ENCODE results near the gene SERINC2.

Gene SERINC2

DNA sequence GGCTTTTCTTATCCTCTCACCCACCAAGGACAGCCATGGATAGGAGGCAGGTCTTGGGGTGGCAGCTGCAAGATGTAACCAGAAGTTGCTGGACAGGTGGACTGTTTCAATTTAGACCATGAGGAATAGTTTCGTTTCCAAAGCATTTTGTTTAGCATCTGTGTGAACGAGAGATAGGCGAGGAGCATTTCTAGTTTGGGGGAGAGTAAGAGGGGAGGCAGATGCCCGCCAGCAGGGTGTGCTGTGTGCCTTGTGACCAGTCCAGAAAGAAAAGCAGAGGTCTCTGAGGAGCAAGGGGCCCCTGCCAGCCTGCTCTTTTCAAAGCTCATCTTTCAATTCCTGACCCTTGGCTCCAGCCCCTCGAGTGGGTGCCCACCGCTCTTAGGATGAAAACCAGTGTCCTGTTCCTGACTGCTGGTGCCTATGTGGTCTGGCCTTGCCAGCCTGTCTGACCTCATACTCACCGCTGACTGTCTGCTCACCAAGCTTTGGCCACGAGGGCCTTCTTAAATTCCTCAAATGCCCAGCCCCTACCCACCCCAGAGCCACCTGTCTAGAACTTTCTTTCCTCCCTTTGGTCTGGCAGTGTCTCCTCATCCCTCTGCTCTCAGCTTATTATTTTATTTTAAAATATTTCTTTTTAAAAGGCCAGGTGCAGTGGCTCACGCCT lies 8.5 kb downstream of the SERINC2 start:
- peak; percentile 65 for ATAC-seq
- no peak for TF ChIP-seq TCF4 (CRISPR knock-in tag; IDR thresholded peaks at IDR 0.05; ENCODE audit: borderline replicate concordance)
- TF ChIP-seq ZNF8 (CRISPR knock-in tag; IDR thresholded peaks at IDR 0.05) = no peak
- no peak for TF ChIP-seq TOX (CRISPR knock-in tag; IDR thresholded peaks at IDR 0.05; ENCODE audit: borderline replicate concordance)
- TF ChIP-seq, protein P1, sequence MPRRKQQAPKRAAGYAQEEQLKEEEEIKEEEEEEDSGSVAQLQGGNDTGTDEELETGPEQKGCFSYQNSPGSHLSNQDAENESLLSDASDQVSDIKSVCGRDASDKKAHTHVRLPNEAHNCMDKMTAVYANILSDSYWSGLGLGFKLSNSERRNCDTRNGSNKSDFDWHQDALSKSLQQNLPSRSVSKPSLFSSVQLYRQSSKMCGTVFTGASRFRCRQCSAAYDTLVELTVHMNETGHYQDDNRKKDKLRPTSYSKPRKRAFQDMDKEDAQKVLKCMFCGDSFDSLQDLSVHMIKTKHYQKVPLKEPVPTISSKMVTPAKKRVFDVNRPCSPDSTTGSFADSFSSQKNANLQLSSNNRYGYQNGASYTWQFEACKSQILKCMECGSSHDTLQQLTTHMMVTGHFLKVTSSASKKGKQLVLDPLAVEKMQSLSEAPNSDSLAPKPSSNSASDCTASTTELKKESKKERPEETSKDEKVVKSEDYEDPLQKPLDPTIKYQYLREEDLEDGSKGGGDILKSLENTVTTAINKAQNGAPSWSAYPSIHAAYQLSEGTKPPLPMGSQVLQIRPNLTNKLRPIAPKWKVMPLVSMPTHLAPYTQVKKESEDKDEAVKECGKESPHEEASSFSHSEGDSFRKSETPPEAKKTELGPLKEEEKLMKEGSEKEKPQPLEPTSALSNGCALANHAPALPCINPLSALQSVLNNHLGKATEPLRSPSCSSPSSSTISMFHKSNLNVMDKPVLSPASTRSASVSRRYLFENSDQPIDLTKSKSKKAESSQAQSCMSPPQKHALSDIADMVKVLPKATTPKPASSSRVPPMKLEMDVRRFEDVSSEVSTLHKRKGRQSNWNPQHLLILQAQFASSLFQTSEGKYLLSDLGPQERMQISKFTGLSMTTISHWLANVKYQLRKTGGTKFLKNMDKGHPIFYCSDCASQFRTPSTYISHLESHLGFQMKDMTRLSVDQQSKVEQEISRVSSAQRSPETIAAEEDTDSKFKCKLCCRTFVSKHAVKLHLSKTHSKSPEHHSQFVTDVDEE (CRISPR knock-in tag; IDR thresholded peaks at IDR 0.05) = no peak
- TF ChIP-seq ISL1 (CRISPR knock-in tag; IDR thresholded peaks at IDR 0.05) = no peak
- no peak for TF ChIP-seq ZFP30 (CRISPR knock-in tag; IDR thresholded peaks at IDR 0.05)

DNA sequence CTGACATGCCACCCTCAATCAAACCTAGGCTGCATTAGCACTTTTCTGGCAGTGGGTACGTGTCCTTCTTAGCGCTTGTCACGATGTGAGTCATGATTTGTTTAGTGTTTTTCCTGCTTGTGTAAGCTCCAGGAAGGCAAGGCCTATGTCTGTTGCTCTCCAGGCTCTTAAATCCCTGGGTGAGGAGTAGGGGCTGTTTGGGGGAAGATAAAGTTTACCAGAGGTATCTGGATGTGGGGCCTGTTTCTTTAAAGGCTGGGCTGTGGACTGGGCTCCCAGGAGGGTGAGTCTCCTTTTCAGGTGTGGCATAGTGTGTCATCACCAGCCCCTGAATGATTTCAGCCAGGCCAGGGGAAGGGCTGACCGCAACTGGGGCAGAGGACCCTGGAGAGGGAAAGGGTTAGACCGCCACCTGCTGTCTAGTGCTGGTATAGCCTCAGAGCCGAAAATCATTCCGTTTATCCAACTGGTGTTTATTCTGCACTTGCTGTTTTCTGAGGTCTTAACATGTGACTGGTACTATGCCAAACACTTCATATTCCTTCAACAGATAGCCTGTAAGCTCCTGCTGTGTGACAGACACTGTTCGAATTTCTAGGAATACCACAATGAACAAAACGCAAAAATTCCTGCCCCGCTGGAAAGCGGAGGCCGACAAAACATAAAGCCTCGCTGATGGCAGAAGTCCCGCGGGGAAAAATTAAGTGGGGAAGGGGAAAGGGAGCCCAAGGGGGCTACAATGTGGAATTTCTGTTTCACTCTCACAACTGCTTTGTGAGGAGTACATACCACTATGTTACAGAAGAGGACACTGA lies 9.7 kb downstream of the SERINC2 start:
- peak; percentile 89 for ATAC-seq
- TF ChIP-seq PPARA (CRISPR knock-in tag; IDR thresholded peaks at IDR 0.05; ENCODE audit: borderline replicate concordance) (no peak), RARB (CRISPR knock-in tag; IDR thresholded peaks at IDR 0.05) (no peak), TOX (CRISPR knock-in tag; IDR thresholded peaks at IDR 0.05; ENCODE audit: borderline replicate concordance) (no peak), ZFP3 (CRISPR knock-in tag; IDR thresholded peaks at IDR 0.05) (no peak), ZNF70 (CRISPR knock-in tag; IDR thresholded peaks at IDR 0.05) (no peak), BACH2 (CRISPR knock-in tag; IDR thresholded peaks at IDR 0.05; ENCODE audit: borderline replicate concordance) (no peak), OSR1 (CRISPR knock-in tag; IDR thresholded peaks at IDR 0.05) (no peak), ARNTL (CRISPR knock-in tag; IDR thresholded peaks at IDR 0.05; ENCODE audit: borderline replicate concordance, low read depth) (no peak), ISL1 (CRISPR knock-in tag; IDR thresholded peaks at IDR 0.05) (no peak), ESRRG (CRISPR knock-in tag; IDR thresholded peaks at IDR 0.05) (no peak), TCF4 (CRISPR knock-in tag; IDR thresholded peaks at IDR 0.05; ENCODE audit: borderline replicate concordance) (no peak), SNAI2 (CRISPR knock-in tag; IDR thresholded peaks at IDR 0.05) (no peak)
- TF ChIP-seq, protein P1 (CRISPR knock-in tag; IDR thresholded peaks at IDR 0.05) = no peak
- TF ChIP-seq, protein P2, sequence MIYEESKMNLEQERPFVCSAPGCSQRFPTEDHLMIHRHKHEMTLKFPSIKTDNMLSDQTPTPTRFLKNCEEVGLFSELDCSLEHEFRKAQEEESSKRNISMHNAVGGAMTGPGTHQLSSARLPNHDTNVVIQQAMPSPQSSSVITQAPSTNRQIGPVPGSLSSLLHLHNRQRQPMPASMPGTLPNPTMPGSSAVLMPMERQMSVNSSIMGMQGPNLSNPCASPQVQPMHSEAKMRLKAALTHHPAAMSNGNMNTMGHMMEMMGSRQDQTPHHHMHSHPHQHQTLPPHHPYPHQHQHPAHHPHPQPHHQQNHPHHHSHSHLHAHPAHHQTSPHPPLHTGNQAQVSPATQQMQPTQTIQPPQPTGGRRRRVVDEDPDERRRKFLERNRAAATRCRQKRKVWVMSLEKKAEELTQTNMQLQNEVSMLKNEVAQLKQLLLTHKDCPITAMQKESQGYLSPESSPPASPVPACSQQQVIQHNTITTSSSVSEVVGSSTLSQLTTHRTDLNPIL (CRISPR knock-in tag; IDR thresholded peaks at IDR 0.05; ENCODE audit: low read depth) = no peak

DNA sequence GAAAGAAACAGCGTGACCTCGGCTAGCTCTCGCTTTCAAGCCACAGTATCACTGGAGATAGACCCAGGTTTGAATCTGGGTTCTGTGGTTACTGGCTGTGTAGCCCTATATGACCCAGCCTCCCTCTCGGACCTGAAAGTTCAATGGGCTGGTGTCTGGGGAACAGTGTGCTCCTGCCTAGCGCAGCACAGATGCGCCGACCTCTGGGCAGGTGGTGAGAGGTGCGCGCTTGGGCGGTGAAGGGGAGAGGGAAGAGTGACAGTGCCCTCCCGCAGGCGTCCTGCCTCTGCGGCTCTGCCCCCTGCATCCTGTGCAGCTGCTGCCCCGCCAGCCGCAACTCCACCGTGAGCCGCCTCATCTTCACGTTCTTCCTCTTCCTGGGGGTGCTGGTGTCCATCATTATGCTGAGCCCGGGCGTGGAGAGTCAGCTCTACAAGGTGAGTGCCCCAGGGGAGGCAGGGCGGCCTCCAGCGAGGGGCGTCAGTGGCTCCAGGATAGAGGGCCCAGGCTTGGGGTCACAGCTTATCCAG lies 10.5 kb downstream of the SERINC2 start:
- ATAC-seq = no peak

More for the DNA sequence above, 10.5 kb downstream of the SERINC2 start:
- no peak for TF ChIP-seq SNAI2 (CRISPR knock-in tag; IDR thresholded peaks at IDR 0.05)
- no peak for TF ChIP-seq CSDC2 (CRISPR knock-in tag; IDR thresholded peaks at IDR 0.05)
- no peak for TF ChIP-seq BACH2 (CRISPR knock-in tag; IDR thresholded peaks at IDR 0.05; ENCODE audit: borderline replicate concordance)
- no peak for TF ChIP-seq TOX (CRISPR knock-in tag; IDR thresholded peaks at IDR 0.05; ENCODE audit: borderline replicate concordance)
- no peak for TF ChIP-seq TCF4 (CRISPR knock-in tag; IDR thresholded peaks at IDR 0.05; ENCODE audit: borderline replicate concordance)
- no peak for TF ChIP-seq ESRRG (CRISPR knock-in tag; IDR thresholded peaks at IDR 0.05)
- no peak for TF ChIP-seq OSR1 (CRISPR knock-in tag; IDR thresholded peaks at IDR 0.05)
- TF ChIP-seq, protein P2 (CRISPR knock-in tag; IDR thresholded peaks at IDR 0.05; ENCODE audit: low read depth) = no peak
- TF ChIP-seq GLIS3 (CRISPR knock-in tag; IDR thresholded peaks at IDR 0.05) = no peak
- TF ChIP-seq, protein P3, sequence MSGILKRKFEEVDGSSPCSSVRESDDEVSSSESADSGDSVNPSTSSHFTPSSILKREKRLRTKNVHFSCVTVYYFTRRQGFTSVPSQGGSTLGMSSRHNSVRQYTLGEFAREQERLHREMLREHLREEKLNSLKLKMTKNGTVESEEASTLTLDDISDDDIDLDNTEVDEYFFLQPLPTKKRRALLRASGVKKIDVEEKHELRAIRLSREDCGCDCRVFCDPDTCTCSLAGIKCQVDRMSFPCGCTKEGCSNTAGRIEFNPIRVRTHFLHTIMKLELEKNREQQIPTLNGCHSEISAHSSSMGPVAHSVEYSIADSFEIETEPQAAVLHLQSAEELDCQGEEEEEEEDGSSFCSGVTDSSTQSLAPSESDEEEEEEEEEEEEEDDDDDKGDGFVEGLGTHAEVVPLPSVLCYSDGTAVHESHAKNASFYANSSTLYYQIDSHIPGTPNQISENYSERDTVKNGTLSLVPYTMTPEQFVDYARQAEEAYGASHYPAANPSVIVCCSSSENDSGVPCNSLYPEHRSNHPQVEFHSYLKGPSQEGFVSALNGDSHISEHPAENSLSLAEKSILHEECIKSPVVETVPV (CRISPR knock-in tag; IDR thresholded peaks at IDR 0.05) = no peak
- TF ChIP-seq RARB (CRISPR knock-in tag; IDR thresholded peaks at IDR 0.05) = no peak
- TF ChIP-seq, protein P4, sequence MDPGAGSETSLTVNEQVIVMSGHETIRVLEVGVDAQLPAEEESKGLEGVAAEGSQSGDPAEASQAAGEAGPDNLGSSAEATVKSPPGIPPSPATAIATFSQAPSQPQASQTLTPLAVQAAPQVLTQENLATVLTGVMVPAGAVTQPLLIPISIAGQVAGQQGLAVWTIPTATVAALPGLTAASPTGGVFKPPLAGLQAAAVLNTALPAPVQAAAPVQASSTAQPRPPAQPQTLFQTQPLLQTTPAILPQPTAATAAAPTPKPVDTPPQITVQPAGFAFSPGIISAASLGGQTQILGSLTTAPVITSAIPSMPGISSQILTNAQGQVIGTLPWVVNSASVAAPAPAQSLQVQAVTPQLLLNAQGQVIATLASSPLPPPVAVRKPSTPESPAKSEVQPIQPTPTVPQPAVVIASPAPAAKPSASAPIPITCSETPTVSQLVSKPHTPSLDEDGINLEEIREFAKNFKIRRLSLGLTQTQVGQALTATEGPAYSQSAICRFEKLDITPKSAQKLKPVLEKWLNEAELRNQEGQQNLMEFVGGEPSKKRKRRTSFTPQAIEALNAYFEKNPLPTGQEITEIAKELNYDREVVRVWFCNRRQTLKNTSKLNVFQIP (CRISPR knock-in tag; IDR thresholded peaks at IDR 0.05; ENCODE audit: borderline replicate concordance, low read depth) = no peak
- TF ChIP-seq, protein P5, sequence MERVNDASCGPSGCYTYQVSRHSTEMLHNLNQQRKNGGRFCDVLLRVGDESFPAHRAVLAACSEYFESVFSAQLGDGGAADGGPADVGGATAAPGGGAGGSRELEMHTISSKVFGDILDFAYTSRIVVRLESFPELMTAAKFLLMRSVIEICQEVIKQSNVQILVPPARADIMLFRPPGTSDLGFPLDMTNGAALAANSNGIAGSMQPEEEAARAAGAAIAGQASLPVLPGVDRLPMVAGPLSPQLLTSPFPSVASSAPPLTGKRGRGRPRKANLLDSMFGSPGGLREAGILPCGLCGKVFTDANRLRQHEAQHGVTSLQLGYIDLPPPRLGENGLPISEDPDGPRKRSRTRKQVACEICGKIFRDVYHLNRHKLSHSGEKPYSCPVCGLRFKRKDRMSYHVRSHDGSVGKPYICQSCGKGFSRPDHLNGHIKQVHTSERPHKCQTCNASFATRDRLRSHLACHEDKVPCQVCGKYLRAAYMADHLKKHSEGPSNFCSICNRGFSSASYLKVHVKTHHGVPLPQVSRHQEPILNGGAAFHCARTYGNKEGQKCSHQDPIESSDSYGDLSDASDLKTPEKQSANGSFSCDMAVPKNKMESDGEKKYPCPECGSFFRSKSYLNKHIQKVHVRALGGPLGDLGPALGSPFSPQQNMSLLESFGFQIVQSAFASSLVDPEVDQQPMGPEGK (CRISPR knock-in tag; IDR thresholded peaks at IDR 0.05; ENCODE audit: borderline replicate concordance) = no peak
- TF ChIP-seq ISL1 (CRISPR knock-in tag; IDR thresholded peaks at IDR 0.05) = no peak
